ENCODE measurements around the gene XAGE2.

XAGE2 gene

DNA sequence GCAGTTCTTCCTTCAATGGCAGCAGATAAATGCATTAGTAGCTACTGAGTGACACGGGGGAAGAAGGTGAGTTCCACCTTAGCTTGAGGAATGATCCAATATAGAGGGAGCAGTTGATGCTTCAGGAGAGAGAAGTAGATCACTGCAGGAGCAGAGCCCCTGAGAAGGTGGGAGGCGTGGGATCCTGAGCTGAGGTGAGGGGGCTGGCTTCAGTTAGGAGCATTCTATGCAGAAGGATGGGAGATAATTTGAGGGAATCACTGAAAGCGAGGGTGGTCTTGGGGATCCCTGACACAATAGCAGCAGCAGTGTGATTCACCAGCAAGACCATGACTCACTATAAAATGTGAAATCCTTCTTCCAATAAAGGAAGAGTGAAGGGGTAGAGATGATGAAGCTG is 48.0 kb downstream of the XAGE2 start:
- H3K4me3 ChIP-seq (ENCODE audit: low read depth, low read length) = no peak overlapping the region
- DNase-seq = no peak
- H3K27ac ChIP-seq = no peak overlapping the region
- H3K27me3 ChIP-seq (ENCODE audit: insufficient read depth, low read depth, severe bottlenecking) = peaks cover 63% of the 10 kb centered on the region
- TF ChIP-seq, protein P1, sequence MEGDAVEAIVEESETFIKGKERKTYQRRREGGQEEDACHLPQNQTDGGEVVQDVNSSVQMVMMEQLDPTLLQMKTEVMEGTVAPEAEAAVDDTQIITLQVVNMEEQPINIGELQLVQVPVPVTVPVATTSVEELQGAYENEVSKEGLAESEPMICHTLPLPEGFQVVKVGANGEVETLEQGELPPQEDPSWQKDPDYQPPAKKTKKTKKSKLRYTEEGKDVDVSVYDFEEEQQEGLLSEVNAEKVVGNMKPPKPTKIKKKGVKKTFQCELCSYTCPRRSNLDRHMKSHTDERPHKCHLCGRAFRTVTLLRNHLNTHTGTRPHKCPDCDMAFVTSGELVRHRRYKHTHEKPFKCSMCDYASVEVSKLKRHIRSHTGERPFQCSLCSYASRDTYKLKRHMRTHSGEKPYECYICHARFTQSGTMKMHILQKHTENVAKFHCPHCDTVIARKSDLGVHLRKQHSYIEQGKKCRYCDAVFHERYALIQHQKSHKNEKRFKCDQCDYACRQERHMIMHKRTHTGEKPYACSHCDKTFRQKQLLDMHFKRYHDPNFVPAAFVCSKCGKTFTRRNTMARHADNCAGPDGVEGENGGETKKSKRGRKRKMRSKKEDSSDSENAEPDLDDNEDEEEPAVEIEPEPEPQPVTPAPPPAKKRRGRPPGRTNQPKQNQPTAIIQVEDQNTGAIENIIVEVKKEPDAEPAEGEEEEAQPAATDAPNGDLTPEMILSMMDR (IDR thresholded peaks at IDR 0.05; ENCODE audit: low read depth, low read length) = no peak
- no peaks in the 10 kb centered on the region for H3K9me3 ChIP-seq (ENCODE audit: severe bottlenecking)
- H3K36me3 ChIP-seq = no peaks in the 10 kb centered on the region

DNA sequence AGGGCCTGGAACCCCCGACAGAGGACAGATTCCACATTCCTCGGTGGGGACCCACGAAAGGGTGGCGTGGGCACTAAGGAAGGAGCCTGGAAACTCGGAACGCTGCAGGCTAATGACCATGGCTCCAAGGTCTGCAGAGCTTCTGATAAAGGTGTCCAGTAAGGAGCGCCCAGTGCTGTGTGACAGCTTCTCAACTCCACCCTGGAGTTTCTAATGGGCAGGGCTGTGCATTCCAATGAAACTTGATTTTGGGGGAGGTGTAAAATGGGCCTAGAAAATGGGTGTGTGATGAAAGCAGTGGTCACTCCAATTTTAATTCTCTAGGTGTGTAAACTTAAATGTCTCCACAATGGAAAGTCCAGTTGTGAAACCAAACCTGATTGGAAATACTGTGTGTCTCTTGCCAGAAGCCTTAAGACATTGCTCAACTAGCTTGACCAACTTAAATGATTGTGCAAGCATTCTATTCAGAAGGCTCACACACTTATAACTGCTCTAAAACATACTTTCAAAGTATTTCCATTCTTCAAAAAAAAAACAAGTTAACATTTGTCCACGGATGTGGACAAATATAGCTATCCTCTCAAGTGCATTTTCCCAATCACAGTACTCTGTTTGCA is 52.1 kb downstream of the XAGE2 start:
- no peaks in the 10 kb centered on the region for H3K9me3 ChIP-seq (ENCODE audit: severe bottlenecking)
- TF ChIP-seq, protein P1 (IDR thresholded peaks at IDR 0.05; ENCODE audit: low read depth, low read length) = no peak
- H3K36me3 ChIP-seq = no peaks in the 10 kb centered on the region
- H3K4me3 ChIP-seq (ENCODE audit: low read depth, low read length) = no peak overlapping the region
- DNase-seq = no peak
- H3K27ac ChIP-seq = no peak overlapping the region
- H3K27me3 ChIP-seq (ENCODE audit: insufficient read depth, low read depth, severe bottlenecking) = peaks cover 63% of the 10 kb centered on the region

GRCh38 chrX:52422884-52423283 is 54.1 kb downstream of the XAGE2 start:
- no peak for DNase-seq
- Histone ChIP-seq H3K9me3 (ENCODE audit: severe bottlenecking) (no peaks in the 10 kb centered on the region), H3K36me3 (no peaks in the 10 kb centered on the region), H3K27me3 (ENCODE audit: insufficient read depth, low read depth, severe bottlenecking) (peaks cover 63% of the 10 kb centered on the region), H3K27ac (no peak overlapping the region), H3K4me3 (ENCODE audit: low read depth, low read length) (no peak overlapping the region)
- TF ChIP-seq, protein P1 (IDR thresholded peaks at IDR 0.05; ENCODE audit: low read depth, low read length) = no peak

GRCh38 chrX:52424656-52425055 is 55.8 kb downstream of the XAGE2 start:
- no peak for DNase-seq
- no peak overlapping the region for H3K4me3 ChIP-seq (ENCODE audit: low read depth, low read length)
- TF ChIP-seq, protein P1 (IDR thresholded peaks at IDR 0.05; ENCODE audit: low read depth, low read length) = no peak
- H3K27ac ChIP-seq = no peak overlapping the region
- no peaks in the 10 kb centered on the region for H3K36me3 ChIP-seq
- H3K27me3 ChIP-seq (ENCODE audit: insufficient read depth, low read depth, severe bottlenecking) = peaks cover 62% of the 10 kb centered on the region
- no peaks in the 10 kb centered on the region for H3K9me3 ChIP-seq (ENCODE audit: severe bottlenecking)
